Activated T-helper 17 cell treated with anti-CD3 and anti-CD28 coated beads, Interleukin-2, amount 50 U/mL, for 72 hours (primary cell): ENCODE measurements around the gene ADAM12. TPM values are rescaled to one million over a fixed set of nuclear protein-coding genes. Genes with fewer than 3 reads are reported as not detected.

Experiments used
- ATAC-seq: fragments of 150-1000 bp; cut with Tn5 transposase; replicated peaks from 2 replicates; pipeline ENCODE4 v1.10.0; 2021; ENCODE audit warnings: mild to moderate bottlenecking, moderate library complexity
- H3K27ac Mint-ChIP-seq: one replicate; pipeline ENCODE4 v1.8.0; 2022; ENCODE audit warnings: mixed read lengths
- H3K27me3 Mint-ChIP-seq: one replicate; pipeline ENCODE4 v1.8.0; 2022; ENCODE audit warnings: mixed read lengths
- H3K36me3 Mint-ChIP-seq: one replicate; pipeline ENCODE4 v1.8.0; 2022; ENCODE audit warnings: low read depth, mild to moderate bottlenecking, mixed read lengths
- H3K4me1 Mint-ChIP-seq: one replicate; pipeline ENCODE4 v1.8.0; 2022; ENCODE audit warnings: mixed read lengths
- H3K4me3 Mint-ChIP-seq: one replicate; pipeline ENCODE4 v1.8.0; 2022; ENCODE audit warnings: mild to moderate bottlenecking, mixed read lengths
- H3K9me3 Mint-ChIP-seq: one replicate; pipeline ENCODE4 v1.8.0; 2022; ENCODE audit warnings: mixed read lengths
- total RNA-seq, 2 donors: library from RNA; stranded (reverse); gene quantifications; one replicate each; pipeline ENCODE4 v1.2.3, GENCODE V29; 2022

ADAM12 gene
- total RNA-seq, 2 donors from 2014 or later = 8.4 to 25.5 TPM

DNA sequence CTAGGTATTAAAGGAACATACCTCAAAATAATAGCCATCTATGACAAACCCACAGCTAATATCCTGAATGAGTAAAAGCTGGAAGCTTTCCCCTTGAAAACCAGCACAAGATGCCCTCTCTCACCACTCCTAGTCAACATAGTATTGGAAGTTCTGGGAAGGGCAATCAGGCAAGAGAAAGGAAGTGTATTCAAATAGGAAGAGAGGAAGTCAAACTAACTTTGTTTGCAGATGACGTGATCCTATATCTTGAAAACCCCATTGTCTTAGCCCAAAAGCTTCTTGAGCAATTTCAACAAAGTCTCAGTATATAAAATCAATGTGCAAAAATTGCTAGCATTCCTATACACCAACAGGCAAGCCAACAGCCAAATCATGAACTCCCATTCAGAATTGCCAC is 360.6 kb downstream of the ADAM12 start:
- H3K4me1 Mint-ChIP-seq = no peaks in the 10 kb centered on the region
- H3K4me3 Mint-ChIP-seq = no peak overlapping the region
- peaks cover 3% of the 10 kb centered on the region for H3K27me3 Mint-ChIP-seq
- peaks cover 15% of the 10 kb centered on the region for H3K9me3 Mint-ChIP-seq
- no peak for ATAC-seq
- H3K27ac Mint-ChIP-seq = no peak overlapping the region
- H3K36me3 Mint-ChIP-seq = peaks cover 7% of the 10 kb centered on the region

DNA sequence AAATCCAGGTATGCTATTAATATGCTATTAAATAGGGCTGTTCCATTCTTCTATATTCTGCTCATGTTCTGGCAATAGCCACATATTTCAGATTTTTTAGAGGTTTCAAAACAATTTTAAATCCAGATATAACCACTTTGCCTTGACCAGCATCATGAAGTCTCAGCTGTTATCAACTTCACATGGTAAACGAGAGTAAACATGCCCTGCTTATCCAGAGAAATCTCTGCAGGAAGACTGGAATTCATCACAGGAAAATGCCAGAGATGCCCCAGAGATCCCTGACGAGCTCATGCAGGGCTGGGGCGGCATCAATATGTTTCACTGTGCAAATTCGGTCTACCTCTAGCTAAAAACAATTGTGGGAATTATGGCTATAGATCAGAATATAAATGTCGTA is 365.4 kb downstream of the ADAM12 start:
- no peak overlapping the region for H3K4me3 Mint-ChIP-seq
- no peaks in the 10 kb centered on the region for H3K36me3 Mint-ChIP-seq
- no peaks in the 10 kb centered on the region for H3K4me1 Mint-ChIP-seq
- ATAC-seq = no peak
- peaks cover 3% of the 10 kb centered on the region for H3K9me3 Mint-ChIP-seq
- peaks cover 3% of the 10 kb centered on the region for H3K27me3 Mint-ChIP-seq
- H3K27ac Mint-ChIP-seq = no peak overlapping the region

DNA sequence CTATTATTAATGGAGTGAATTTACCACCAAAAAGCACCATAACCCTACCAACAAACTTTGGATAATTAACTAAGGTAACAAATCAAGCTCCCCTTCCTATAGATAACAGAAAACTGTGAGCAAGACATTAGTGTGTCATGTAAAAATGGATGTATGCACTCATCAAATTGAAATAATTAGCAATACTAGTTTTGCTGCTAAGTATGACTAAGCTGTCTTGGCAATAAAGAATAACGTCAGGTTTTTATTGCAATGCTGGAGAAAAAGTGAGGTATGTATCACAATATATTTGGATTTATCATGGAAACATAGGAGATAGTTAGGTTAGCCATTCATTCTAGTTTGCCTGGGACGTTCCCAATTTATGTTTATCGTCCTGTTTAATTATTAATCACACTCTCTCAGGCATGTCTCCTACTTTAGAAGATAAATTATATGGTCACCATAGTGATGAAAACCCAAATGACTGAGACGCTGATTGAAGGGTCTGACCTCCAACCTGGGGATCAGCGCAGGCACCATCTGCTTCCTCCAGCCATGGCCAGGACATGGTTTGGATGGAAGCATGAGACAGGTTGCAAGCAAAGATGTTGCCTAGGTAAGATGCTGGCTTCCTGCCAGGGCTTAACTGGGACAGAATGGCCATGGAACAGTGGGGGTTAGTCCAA is 366.3 kb downstream of the ADAM12 start:
- H3K4me1 Mint-ChIP-seq = no peaks in the 10 kb centered on the region
- H3K27ac Mint-ChIP-seq = no peak overlapping the region
- ATAC-seq = no peak

DNA sequence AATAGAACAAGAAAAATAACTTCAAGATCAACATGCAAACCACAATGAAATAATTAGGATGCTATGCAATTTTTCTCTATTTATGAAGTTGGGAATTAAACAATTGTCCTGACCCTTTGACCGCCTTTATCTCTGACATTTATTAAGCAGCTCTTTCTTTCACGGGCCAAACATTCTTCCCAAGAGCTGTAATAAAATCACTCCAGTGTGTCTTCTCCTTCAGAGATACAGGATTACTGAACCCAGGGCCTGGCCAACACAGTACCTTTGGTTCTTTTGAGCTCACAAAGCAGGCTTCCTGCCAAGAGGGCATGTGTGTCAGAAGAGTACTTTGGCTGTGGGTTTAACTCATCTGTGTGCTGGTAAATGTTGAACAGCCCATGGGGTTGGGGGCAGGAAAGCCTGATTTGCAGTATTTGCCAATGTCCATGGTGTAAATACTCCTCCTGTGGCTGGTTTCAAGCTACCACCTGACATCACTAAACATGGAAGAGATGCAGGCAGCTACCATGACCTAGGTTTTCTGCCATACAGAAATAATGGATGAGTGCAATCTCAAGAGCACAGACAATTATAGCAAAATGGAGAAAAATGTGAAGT is 370.2 kb downstream of the ADAM12 start:
- Mint-ChIP-seq H3K4me3 (no peak overlapping the region), H3K4me1 (peaks cover 5% of the 10 kb centered on the region), H3K27ac (no peak overlapping the region), H3K27me3 (peaks cover 5% of the 10 kb centered on the region), H3K9me3 (no peaks in the 10 kb centered on the region), H3K36me3 (no peaks in the 10 kb centered on the region)
- no peak for ATAC-seq

More for the DNA sequence above, 366.3 kb downstream of the ADAM12 start:
- Mint-ChIP-seq H3K4me3 (no peak overlapping the region), H3K27me3 (peaks cover 3% of the 10 kb centered on the region), H3K9me3 (no peaks in the 10 kb centered on the region), H3K36me3 (no peaks in the 10 kb centered on the region)

DNA sequence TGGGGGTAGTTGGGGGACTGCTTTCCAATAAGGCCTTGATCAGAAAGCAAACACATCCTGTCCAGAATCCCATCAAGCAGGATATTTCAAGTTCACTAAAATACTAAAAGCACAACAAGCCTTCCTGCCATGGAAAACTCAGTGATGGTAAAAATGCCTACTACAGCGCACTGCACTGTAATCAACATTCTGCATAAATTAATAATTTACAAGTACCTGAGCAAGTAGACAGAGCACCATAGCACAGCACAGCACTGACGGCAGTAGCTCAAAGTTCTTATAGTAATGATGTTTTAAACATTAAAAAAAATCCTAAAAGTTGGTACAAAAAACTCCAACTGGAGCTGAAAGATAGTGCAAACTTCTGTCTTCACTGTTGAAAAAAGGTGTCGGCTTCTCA is 371.4 kb downstream of the ADAM12 start:
- no peak for ATAC-seq
- Mint-ChIP-seq H3K27me3 (peaks cover 9% of the 10 kb centered on the region), H3K4me1 (peaks cover 5% of the 10 kb centered on the region), H3K27ac (no peak overlapping the region), H3K36me3 (no peaks in the 10 kb centered on the region), H3K9me3 (no peaks in the 10 kb centered on the region), H3K4me3 (no peak overlapping the region)

GRCh38 chr10:126016156-126016805 is 372.0 kb downstream of the ADAM12 start:
- peaks cover 5% of the 10 kb centered on the region for H3K4me1 Mint-ChIP-seq
- no peaks in the 10 kb centered on the region for H3K36me3 Mint-ChIP-seq
- no peaks in the 10 kb centered on the region for H3K9me3 Mint-ChIP-seq
- H3K27ac Mint-ChIP-seq = no peak overlapping the region
- H3K27me3 Mint-ChIP-seq = peaks cover 9% of the 10 kb centered on the region
- ATAC-seq = no peak
- H3K4me3 Mint-ChIP-seq = no peak overlapping the region

DNA sequence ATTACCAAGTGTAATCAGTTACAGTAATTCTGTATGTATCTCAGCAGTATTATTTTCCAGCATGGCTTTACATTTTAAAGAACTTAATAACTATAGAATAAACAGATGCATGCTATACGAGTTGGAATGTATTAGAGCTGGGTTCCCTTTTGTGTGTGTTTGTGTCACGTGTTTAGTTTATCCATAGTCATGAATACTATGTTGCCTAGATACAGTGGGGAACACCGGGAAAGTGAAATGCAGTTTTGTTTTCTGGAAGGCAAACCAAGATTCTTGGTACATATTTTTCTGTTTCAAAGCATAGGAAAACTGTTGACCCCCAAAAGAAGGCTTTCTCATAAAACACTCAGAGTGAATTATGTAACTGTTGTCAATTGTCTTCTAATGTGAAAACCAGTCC is 372.9 kb downstream of the ADAM12 start:
- no peak overlapping the region for H3K27ac Mint-ChIP-seq
- ATAC-seq = no peak
- no peaks in the 10 kb centered on the region for H3K9me3 Mint-ChIP-seq
- peaks cover 5% of the 10 kb centered on the region for H3K4me1 Mint-ChIP-seq
- peaks cover 9% of the 10 kb centered on the region for H3K27me3 Mint-ChIP-seq
- no peaks in the 10 kb centered on the region for H3K36me3 Mint-ChIP-seq
- H3K4me3 Mint-ChIP-seq = no peak overlapping the region

- Mint-ChIP-seq H3K4me1 (peaks cover 5% of the 10 kb centered on the region), H3K27me3 (peaks cover 9% of the 10 kb centered on the region), H3K36me3 (no peaks in the 10 kb centered on the region), H3K27ac (no peak overlapping the region), H3K9me3 (no peaks in the 10 kb centered on the region), H3K4me3 (no peak overlapping the region)
- ATAC-seq = no peak
These were observed 374.0 kb downstream of the ADAM12 start for GRCh38 chr10:126014309-126014708.

DNA sequence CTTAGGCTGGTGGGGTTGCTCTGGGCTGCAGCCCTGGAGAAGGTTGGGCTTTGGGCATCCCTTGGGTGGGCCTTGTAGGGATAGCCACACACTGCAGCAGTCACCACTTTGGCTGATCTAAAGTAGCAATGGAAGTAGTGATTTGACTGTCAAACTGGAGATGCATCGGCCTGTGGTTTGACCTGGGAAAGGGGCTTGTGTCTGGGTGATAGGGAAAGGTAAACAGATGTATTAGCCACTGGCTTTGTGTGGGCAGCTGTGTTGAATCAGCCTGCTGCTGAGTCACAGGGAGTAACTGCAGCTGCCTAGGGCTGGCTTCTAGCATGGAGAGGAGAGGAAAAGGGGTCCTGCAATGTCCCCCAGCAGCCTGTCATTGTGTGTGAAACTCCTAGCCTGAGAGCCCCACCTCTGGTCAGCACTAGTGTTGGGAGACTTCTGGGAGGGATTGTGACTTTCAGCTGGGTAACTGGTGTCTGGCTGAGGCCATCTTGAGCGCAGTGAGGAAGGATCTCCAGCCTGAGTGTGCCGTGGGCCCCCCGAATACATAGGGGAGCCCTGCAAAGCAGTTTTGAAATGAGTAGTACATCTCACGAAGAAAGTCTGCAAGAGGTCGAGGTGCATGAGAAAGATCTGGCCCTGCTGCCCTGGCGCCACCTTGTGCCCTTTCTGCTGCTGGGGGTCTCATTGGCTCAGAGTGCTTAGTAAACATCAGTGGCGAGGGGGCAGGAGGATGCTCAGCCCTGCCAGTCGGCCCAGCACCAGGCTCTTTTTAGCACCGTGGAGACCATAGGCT is 374.6 kb downstream of the ADAM12 start:
- Mint-ChIP-seq H3K4me3 (peak overlapping the region; percentile 6), H3K4me1 (peaks cover 5% of the 10 kb centered on the region), H3K36me3 (no peaks in the 10 kb centered on the region), H3K27me3 (peaks cover 9% of the 10 kb centered on the region), H3K27ac (no peak overlapping the region), H3K9me3 (no peaks in the 10 kb centered on the region)
- peak; percentile 93 for ATAC-seq

DNA sequence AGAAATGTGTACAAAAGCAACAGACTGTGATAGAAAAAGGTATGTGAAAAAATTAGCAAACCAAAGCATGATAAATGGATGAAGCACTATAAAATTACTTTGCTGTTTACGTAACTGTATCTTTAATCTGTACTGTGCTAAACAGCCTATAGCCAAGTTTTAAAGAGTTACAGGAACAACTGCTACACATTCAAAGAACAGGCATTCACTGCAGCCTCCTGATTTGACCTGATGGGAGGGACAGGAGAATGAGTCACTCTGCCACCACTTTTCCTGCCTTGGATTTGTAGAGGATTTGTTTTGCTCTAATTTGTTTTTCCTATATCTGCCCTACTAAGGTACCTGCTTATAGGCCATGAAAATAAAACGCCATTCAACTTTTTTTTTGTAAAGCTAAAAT is 375.8 kb downstream of the ADAM12 start:
- H3K36me3 Mint-ChIP-seq = no peaks in the 10 kb centered on the region
- no peak for ATAC-seq
- H3K27me3 Mint-ChIP-seq = peaks cover 9% of the 10 kb centered on the region
- H3K4me3 Mint-ChIP-seq = no peak overlapping the region
- no peak overlapping the region for H3K27ac Mint-ChIP-seq
- H3K4me1 Mint-ChIP-seq = peaks cover 5% of the 10 kb centered on the region
- H3K9me3 Mint-ChIP-seq = no peaks in the 10 kb centered on the region

DNA sequence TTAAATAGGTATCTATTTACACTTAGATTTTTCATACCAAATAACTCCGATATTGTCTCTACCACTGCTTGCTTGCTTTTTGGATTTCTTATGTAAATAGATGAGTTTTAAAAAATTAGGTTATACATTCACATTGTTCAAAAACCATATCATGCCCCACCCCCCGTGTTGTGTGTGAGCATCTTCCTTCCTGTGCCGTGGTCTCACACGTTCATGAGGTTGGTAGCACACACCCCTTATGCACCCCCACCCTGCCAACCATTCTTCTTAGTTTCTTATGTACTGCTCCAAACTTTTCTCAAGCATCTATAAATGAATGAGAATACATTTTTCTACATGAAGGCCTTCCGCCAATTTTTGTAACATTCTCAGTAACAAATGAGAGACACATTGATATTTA is 376.3 kb downstream of the ADAM12 start:
- Mint-ChIP-seq H3K4me3 (no peak overlapping the region), H3K27ac (no peak overlapping the region), H3K36me3 (no peaks in the 10 kb centered on the region), H3K9me3 (no peaks in the 10 kb centered on the region), H3K4me1 (peaks cover 5% of the 10 kb centered on the region), H3K27me3 (peaks cover 9% of the 10 kb centered on the region)
- ATAC-seq = no peak

GRCh38 chr10:126009650-126010049 is 378.6 kb downstream of the ADAM12 start:
- H3K36me3 Mint-ChIP-seq = no peaks in the 10 kb centered on the region
- H3K4me1 Mint-ChIP-seq = peaks cover 5% of the 10 kb centered on the region
- H3K4me3 Mint-ChIP-seq = no peak overlapping the region
- H3K27ac Mint-ChIP-seq = no peak overlapping the region
- H3K27me3 Mint-ChIP-seq = peaks cover 9% of the 10 kb centered on the region
- ATAC-seq = no peak
- no peaks in the 10 kb centered on the region for H3K9me3 Mint-ChIP-seq

DNA sequence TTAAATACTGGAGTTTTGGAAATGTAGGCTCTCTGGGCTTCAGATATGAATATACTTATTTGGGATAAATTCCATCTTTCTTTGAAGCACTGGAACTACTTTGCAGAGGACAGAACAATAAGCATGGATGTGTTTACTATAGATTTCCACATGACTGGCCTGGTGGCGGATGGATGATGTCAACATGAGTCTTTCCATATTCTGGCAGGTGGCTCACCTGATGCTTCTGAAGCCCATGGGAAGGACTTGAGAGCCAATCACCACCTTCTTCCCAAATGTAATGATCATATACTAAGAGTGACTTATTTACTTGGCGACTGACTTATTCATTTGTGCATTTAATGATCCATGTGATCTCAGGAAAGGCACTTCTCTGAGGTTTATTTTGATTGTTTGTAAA is 381.4 kb downstream of the ADAM12 start:
- Mint-ChIP-seq H3K36me3 (no peaks in the 10 kb centered on the region), H3K4me1 (no peaks in the 10 kb centered on the region), H3K9me3 (no peaks in the 10 kb centered on the region), H3K4me3 (no peak overlapping the region), H3K27me3 (peaks cover 3% of the 10 kb centered on the region), H3K27ac (no peak overlapping the region)
- no peak for ATAC-seq

GRCh38 chr10:126006264-126006663 is 382.0 kb downstream of the ADAM12 start:
- Mint-ChIP-seq H3K36me3 (no peaks in the 10 kb centered on the region), H3K4me3 (no peak overlapping the region), H3K4me1 (no peaks in the 10 kb centered on the region), H3K27me3 (peaks cover 3% of the 10 kb centered on the region), H3K27ac (no peak overlapping the region), H3K9me3 (no peaks in the 10 kb centered on the region)
- no peak for ATAC-seq
